Measurements from ENCODE around the gene GPC5. TPM values are rescaled to one million over a fixed set of nuclear protein-coding genes. Genes with fewer than 3 reads are reported as not detected.

Gene GPC5
- total RNA-seq, 2 experiments from 2014 or later, result 2.4 TPM; not detected in 1

GRCh38 chr13:92461831-92462230 lies 1063.4 kb downstream of the GPC5 start:
- no peak for TF ChIP-seq EZH2phosphoT487 (IDR thresholded peaks at IDR 0.05; ENCODE audit: borderline replicate concordance, low read depth, low read length)
- no peak for TF ChIP-seq CTCF (conservative IDR thresholded peaks at IDR 0.05; ENCODE audit: low read length)

GRCh38 chr13:92463134-92463533 lies 1064.7 kb downstream of the GPC5 start:
- no peaks in the 10 kb centered on the region for H3K79me2 ChIP-seq (ENCODE audit: insufficient read depth, low read depth, low read length)
- H3K36me3 ChIP-seq (ENCODE audit: insufficient read depth, low read length), result no peaks in the 10 kb centered on the region
- no peak overlapping the region for H3K4me2 ChIP-seq (ENCODE audit: low read length)
- H3K9me3 ChIP-seq (ENCODE audit: low read length), result no peaks in the 10 kb centered on the region
- no peak overlapping the region for H2AFZ ChIP-seq (ENCODE audit: low read length)
- H3K27ac ChIP-seq (ENCODE audit: low read depth, low read length, poor library complexity, severe bottlenecking), result no peak overlapping the region
- ChIA-PET CTCF (ENCODE audit: unreplicated experiment) (no interaction called here), POLR2A (interaction anchor here (0.6 to 2.4 kb wide), 6 partner anchors 7 to 268 kb away, joined by 3 to 15 read pairs (median 3); no protein-coding TSS in a partner anchor)
- intact Hi-C loops (cut with micrococcal nuclease; ENCODE audit: unreplicated experiment), result no loop called here
- BruUV-seq (replicated peaks), result no TSS peak
- H3K4me3 ChIP-seq (ENCODE audit: low read depth, low read length, poor library complexity, severe bottlenecking), result no peak overlapping the region
- no peak for TF ChIP-seq EZH2phosphoT487 (IDR thresholded peaks at IDR 0.05; ENCODE audit: borderline replicate concordance, low read depth, low read length)
- no peak for DNase-seq (ENCODE audit: low spot score)
- H4K20me1 ChIP-seq (ENCODE audit: insufficient read depth, low read length), result no peaks in the 10 kb centered on the region
- H3K9me2 ChIP-seq (ENCODE audit: insufficient read depth, low read length), result no peaks in the 10 kb centered on the region
- H3K4me1 ChIP-seq (ENCODE audit: insufficient read depth, low read length, poor library complexity, severe bottlenecking), result no peaks in the 10 kb centered on the region

More at GRCh38 chr13:92461831-92462230, 1063.4 kb downstream of the GPC5 start:
- CTCF ChIA-PET (ENCODE audit: unreplicated experiment), result no interaction called here
- H2AFZ ChIP-seq (ENCODE audit: low read length), result no peak overlapping the region
- H3K9me3 ChIP-seq (ENCODE audit: low read length), result no peaks in the 10 kb centered on the region
- no peak overlapping the region for H3K27ac ChIP-seq (ENCODE audit: low read depth, low read length, poor library complexity, severe bottlenecking)
- no peaks in the 10 kb centered on the region for H3K36me3 ChIP-seq (ENCODE audit: insufficient read depth, low read length)
- no peaks in the 10 kb centered on the region for H3K4me1 ChIP-seq (ENCODE audit: insufficient read depth, low read length, poor library complexity, severe bottlenecking)
- intact Hi-C loops (cut with micrococcal nuclease; ENCODE audit: unreplicated experiment), result no loop called here
- no peak for DNase-seq (ENCODE audit: low spot score)
- POLR2A ChIA-PET, result interaction anchor here (1.3 to 1.4 kb wide), 3 partner anchors 10 to 35 kb away, joined by 3 to 5 read pairs (median 5); no protein-coding TSS in a partner anchor
- H3K9me2 ChIP-seq (ENCODE audit: insufficient read depth, low read length), result no peaks in the 10 kb centered on the region
- BruUV-seq (replicated peaks), result no TSS peak
- no peak overlapping the region for H3K4me2 ChIP-seq (ENCODE audit: low read length)
- H4K20me1 ChIP-seq (ENCODE audit: insufficient read depth, low read length), result no peaks in the 10 kb centered on the region
- no peaks in the 10 kb centered on the region for H3K79me2 ChIP-seq (ENCODE audit: insufficient read depth, low read depth, low read length)
- H3K4me3 ChIP-seq (ENCODE audit: low read depth, low read length, poor library complexity, severe bottlenecking), result no peak overlapping the region

- Histone ChIP-seq H3K79me2 (ENCODE audit: insufficient read depth, low read depth, low read length) (no peaks in the 10 kb centered on the region), H3K4me2 (ENCODE audit: low read length) (no peak overlapping the region), H3K4me1 (ENCODE audit: insufficient read depth, low read length, poor library complexity, severe bottlenecking) (no peaks in the 10 kb centered on the region), H3K4me3 (ENCODE audit: low read depth, low read length, poor library complexity, severe bottlenecking) (no peak overlapping the region), H2AFZ (ENCODE audit: low read length) (no peak overlapping the region), H3K27ac (ENCODE audit: low read depth, low read length, poor library complexity, severe bottlenecking) (no peak overlapping the region), H3K9me3 (ENCODE audit: low read length) (no peaks in the 10 kb centered on the region), H3K36me3 (ENCODE audit: insufficient read depth, low read length) (no peaks in the 10 kb centered on the region), H3K9me2 (ENCODE audit: insufficient read depth, low read length) (0 out of 2 replicates have a peak, but pooled peaks cover 5% of the 10 kb centered on the region), H4K20me1 (ENCODE audit: insufficient read depth, low read length) (no peaks in the 10 kb centered on the region)
- BruUV-seq (replicated peaks), result no TSS peak
- no peak for TF ChIP-seq CTCF (conservative IDR thresholded peaks at IDR 0.05; ENCODE audit: low read length)
- TF ChIP-seq EZH2phosphoT487 (IDR thresholded peaks at IDR 0.05; ENCODE audit: borderline replicate concordance, low read depth, low read length), result no peak
- ChIA-PET POLR2A (interaction anchor here (0.5 to 3.0 kb wide), 6 partner anchors 10 to 60 kb away, joined by 3 to 9 read pairs (median 4); no protein-coding TSS in a partner anchor), CTCF (ENCODE audit: unreplicated experiment) (no interaction called here)
- intact Hi-C loops (cut with micrococcal nuclease; ENCODE audit: unreplicated experiment), result no loop called here
- no peak for DNase-seq (ENCODE audit: low spot score)
Observed at GRCh38 chr13:92473765-92474475, 1075.5 kb downstream of the GPC5 start.

All from OCI-LY7 (cell line).